Panc1 (cell line): ENCODE data around the gene LRCH1. TPM values are rescaled to one million over a fixed set of nuclear protein-coding genes. Genes with fewer than 3 reads are reported as not detected.

ENCODE experiments used
- ATAC-seq: fragments of 200-7000 bp; cut with Tn5 transposase; 2 replicates; pipeline ENCODE4 v1.9.1; 2020; ENCODE audit warnings: mild to moderate bottlenecking, moderate library complexity
- BruUV-seq: library from RNA; stranded (reverse); fragments of 400-500 nt; replicated peaks from 2 replicates; lab custom pipeline; 2021; lab: Mats Ljungman, UMichigan
- CTCF ChIA-PET: fragments of 300-600 bp; sonication (Branson Sonifier 250); formaldehyde crosslinking; loops from one replicate; lab custom pipeline; 2022; ENCODE audit warnings: antibody characterized with exemption; lab: Charles Lee
- POLR2A ChIA-PET: fragments of 300-600 bp; sonication (Branson Sonifier 250); formaldehyde crosslinking; loops from one replicate; lab custom pipeline; 2022; ENCODE audit warnings: antibody characterized with exemption; lab: Charles Lee
- DNase-seq: peaks from one replicate; pipeline ENCODE4 v3.0.0-alpha.2; 2010; ENCODE audit warnings: low read depth, low spot score
- H3K27ac ChIP-seq: 2 replicates; pipeline ENCODE4 v1.5.1; 2011; ENCODE audit warnings: mild to moderate bottlenecking, low read length, inconsistent platforms
- H3K27me3 ChIP-seq: fragments of 200-500 bp; sonication (Bioruptor generic); 2 replicates; pipeline ENCODE4 v1.6.0; 2014; ENCODE audit warnings: low read length, inconsistent platforms; ENCODE audit not compliant: control insufficient read depth, insufficient read depth
- H3K36me3 ChIP-seq: fragments of 200-500 bp; sonication (Bioruptor generic); 2 replicates; pipeline ENCODE4 v1.5.1; 2014; ENCODE audit warnings: inconsistent platforms, mild to moderate bottlenecking, low read length, moderate library complexity; ENCODE audit not compliant: control insufficient read depth, insufficient read depth
- H3K4me1 ChIP-seq: 2 replicates; pipeline ENCODE4 v1.5.1; 2011; ENCODE audit warnings: inconsistent platforms, mild to moderate bottlenecking, low read length, moderate library complexity; ENCODE audit not compliant: control insufficient read depth, insufficient read depth
- H3K4me3 ChIP-seq, 2 experiments: 2 replicates each; pipeline ENCODE4 v1.5.1; 2011 to 2012; ENCODE audit warnings: low read depth in 2 of 2, low read length in 2 of 2, mild to moderate bottlenecking in 2 of 2, inconsistent platforms in 1 of 2, moderate library complexity in 1 of 2
- H3K9me3 ChIP-seq: fragments of 200-500 bp; sonication (Bioruptor generic); 2 replicates; pipeline ENCODE4 v1.5.1; 2014; ENCODE audit warnings: low read depth, mild to moderate bottlenecking, inconsistent platforms, low read length, moderate library complexity; ENCODE audit not compliant: control insufficient read depth, insufficient read depth
- POLR2AphosphoS5 ChIP-seq: IDR thresholded peaks from 2 replicates; pipeline ENCODE4 v1.6.1; 2012; ENCODE audit warnings: mild to moderate bottlenecking, low read depth, low read length, moderate library complexity
- SIN3A ChIP-seq: IDR thresholded peaks from 2 replicates; pipeline ENCODE4 v1.6.1; 2012; ENCODE audit warnings: low read depth, mild to moderate bottlenecking, low read length, moderate library complexity, borderline replicate concordance; ENCODE audit not compliant: insufficient read depth
- TCF7L2 ChIP-seq: IDR thresholded peaks from 2 replicates; pipeline ENCODE4 v1.6.1; 2011; ENCODE audit warnings: mild to moderate bottlenecking, low read depth, low read length, inconsistent platforms
- in situ Hi-C: cut with HindIII; loops from 2 replicates; pipeline ENCODE4 v1.10.0; 2016; ENCODE audit warnings: low sequenced_read_pairs, low pct_unique_long_range_greater_than_20kb
- intact Hi-C: fragments of 100-400 bp; cut with micrococcal nuclease; formaldehyde crosslinking; loops from one replicate; pipeline ENCODE4 v1.10.0; 2022; ENCODE audit not compliant: unreplicated experiment
- total RNA-seq: library from RNA; stranded (reverse); gene quantifications from one replicate; pipeline ENCODE4 v1.2.1, GENCODE V29; 2021; ENCODE audit not compliant: unreplicated experiment
- TF ChIP-seq, protein P1 (sequence below): fragments of 450-650 bp; IDR thresholded peaks from 2 replicates; pipeline ENCODE4 v1.5.1; 2017; ENCODE audit warnings: mild to moderate bottlenecking
- TF ChIP-seq, protein P2 (sequence below), 2 experiments: IDR thresholded peaks; 2 replicates each; pipeline ENCODE4 v1.6.1; 2011 to 2012; ENCODE audit warnings: low read depth in 2 of 2, control low read depth in 1 of 2, low read length in 1 of 2, mild to moderate bottlenecking in 1 of 2, moderate library complexity in 1 of 2; ENCODE audit not compliant: insufficient read depth in 1 of 2

LRCH1 gene
- total RNA-seq, 1 experiment from 2014 or later = 7.9 TPM

GRCh38 chr13:46782691-46783090, 229.7 kb downstream of the LRCH1 start:
- peaks cover 39% of the 10 kb centered on the region for H3K36me3 ChIP-seq

DNA sequence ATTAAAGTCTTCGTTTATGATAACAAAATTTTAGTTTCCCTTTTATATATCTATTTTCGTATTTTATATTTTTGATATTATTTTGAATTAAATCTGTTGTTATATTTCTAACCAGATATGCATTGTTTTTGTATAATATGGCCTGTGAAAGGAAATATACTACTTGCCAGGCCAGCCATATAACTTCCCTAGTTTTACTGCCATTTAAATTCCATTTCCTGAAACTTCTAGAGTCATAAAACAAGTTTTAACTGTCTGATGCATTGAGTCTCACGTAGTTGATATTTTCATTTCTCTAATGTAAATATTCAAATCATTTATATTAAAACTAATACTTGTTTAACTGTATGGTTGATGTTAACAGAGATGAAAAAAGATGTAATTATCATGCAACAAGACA, 230.5 kb downstream of the LRCH1 start:
- in situ Hi-C loops = no loop called here
- no TSS peak for BruUV-seq
- peaks cover 45% of the 10 kb centered on the region for H3K36me3 ChIP-seq

More at GRCh38 chr13:46782691-46783090, 229.7 kb downstream of the LRCH1 start:
- intact Hi-C loops (no loop called here), in situ Hi-C loops (no loop called here)
- TF ChIP-seq, protein P1, sequence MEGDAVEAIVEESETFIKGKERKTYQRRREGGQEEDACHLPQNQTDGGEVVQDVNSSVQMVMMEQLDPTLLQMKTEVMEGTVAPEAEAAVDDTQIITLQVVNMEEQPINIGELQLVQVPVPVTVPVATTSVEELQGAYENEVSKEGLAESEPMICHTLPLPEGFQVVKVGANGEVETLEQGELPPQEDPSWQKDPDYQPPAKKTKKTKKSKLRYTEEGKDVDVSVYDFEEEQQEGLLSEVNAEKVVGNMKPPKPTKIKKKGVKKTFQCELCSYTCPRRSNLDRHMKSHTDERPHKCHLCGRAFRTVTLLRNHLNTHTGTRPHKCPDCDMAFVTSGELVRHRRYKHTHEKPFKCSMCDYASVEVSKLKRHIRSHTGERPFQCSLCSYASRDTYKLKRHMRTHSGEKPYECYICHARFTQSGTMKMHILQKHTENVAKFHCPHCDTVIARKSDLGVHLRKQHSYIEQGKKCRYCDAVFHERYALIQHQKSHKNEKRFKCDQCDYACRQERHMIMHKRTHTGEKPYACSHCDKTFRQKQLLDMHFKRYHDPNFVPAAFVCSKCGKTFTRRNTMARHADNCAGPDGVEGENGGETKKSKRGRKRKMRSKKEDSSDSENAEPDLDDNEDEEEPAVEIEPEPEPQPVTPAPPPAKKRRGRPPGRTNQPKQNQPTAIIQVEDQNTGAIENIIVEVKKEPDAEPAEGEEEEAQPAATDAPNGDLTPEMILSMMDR = no peak
- TF ChIP-seq TCF7L2 (no peak), POLR2AphosphoS5 (no peak), SIN3A (no peak)
- TF ChIP-seq, protein P2, sequence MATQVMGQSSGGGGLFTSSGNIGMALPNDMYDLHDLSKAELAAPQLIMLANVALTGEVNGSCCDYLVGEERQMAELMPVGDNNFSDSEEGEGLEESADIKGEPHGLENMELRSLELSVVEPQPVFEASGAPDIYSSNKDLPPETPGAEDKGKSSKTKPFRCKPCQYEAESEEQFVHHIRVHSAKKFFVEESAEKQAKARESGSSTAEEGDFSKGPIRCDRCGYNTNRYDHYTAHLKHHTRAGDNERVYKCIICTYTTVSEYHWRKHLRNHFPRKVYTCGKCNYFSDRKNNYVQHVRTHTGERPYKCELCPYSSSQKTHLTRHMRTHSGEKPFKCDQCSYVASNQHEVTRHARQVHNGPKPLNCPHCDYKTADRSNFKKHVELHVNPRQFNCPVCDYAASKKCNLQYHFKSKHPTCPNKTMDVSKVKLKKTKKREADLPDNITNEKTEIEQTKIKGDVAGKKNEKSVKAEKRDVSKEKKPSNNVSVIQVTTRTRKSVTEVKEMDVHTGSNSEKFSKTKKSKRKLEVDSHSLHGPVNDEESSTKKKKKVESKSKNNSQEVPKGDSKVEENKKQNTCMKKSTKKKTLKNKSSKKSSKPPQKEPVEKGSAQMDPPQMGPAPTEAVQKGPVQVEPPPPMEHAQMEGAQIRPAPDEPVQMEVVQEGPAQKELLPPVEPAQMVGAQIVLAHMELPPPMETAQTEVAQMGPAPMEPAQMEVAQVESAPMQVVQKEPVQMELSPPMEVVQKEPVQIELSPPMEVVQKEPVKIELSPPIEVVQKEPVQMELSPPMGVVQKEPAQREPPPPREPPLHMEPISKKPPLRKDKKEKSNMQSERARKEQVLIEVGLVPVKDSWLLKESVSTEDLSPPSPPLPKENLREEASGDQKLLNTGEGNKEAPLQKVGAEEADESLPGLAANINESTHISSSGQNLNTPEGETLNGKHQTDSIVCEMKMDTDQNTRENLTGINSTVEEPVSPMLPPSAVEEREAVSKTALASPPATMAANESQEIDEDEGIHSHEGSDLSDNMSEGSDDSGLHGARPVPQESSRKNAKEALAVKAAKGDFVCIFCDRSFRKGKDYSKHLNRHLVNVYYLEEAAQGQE (IDR thresholded peaks at IDR 0.05; ENCODE audit: insufficient read depth in 1 of 2, low read depth in 2 of 2, low read length in 1 of 2) = no peak
- CTCF ChIA-PET = no interaction called here
- Histone ChIP-seq H3K4me1 (no peaks in the 10 kb centered on the region), H3K27me3 (no peaks in the 10 kb centered on the region), H3K27ac (no peak overlapping the region), H3K9me3 (no peaks in the 10 kb centered on the region), H3K4me3 (no peak overlapping the region)
- POLR2A ChIA-PET = no interaction called here
- DNase-seq = no peak
- no TSS peak for BruUV-seq
- ATAC-seq = no peak

More for the DNA sequence above, 230.5 kb downstream of the LRCH1 start:
- ChIA-PET POLR2A (no interaction called here), CTCF (no interaction called here)
- TF ChIP-seq, protein P1 = no peak
- TF ChIP-seq POLR2AphosphoS5 (no peak), TCF7L2 (no peak), SIN3A (no peak)
- TF ChIP-seq, protein P2 (IDR thresholded peaks at IDR 0.05; ENCODE audit: insufficient read depth in 1 of 2, low read depth in 2 of 2, low read length in 1 of 2) = no peak
- DNase-seq (no peak), ATAC-seq (no peak)
- no peak overlapping the region for H3K27ac ChIP-seq
- H3K9me3 ChIP-seq = no peaks in the 10 kb centered on the region
- no peak overlapping the region for H3K4me3 ChIP-seq
- H3K4me1 ChIP-seq = no peaks in the 10 kb centered on the region
- intact Hi-C loops = no loop called here
- no peaks in the 10 kb centered on the region for H3K27me3 ChIP-seq
